Vagina (tissue), 2 donors: ENCODE results near the gene NFIX.

Experiments used
- CTCF ChIP-seq, 3 experiments: fragments of 450-650 bp in 2 of 3; fragments of 200-600 bp in 1 of 3; sonication (generic) in 1 of 3; IDR thresholded peaks; one replicate each; pipeline ENCODE4 v1.5.1; 2017 to 2019; ENCODE audit warnings: antibody characterized with exemption in 3 of 3, mild to moderate bottlenecking in 2 of 3, moderate library complexity in 2 of 3
- POLR2A ChIP-seq, 2 donors: fragments of 450-650 bp; IDR thresholded peaks; one replicate each; pipeline ENCODE4 v1.6.1; 2017; ENCODE audit warnings: antibody characterized with exemption in 2 of 2, mild to moderate bottlenecking in 2 of 2, moderate library complexity in 2 of 2
- POLR2AphosphoS5 ChIP-seq, 2 donors: sonication (generic); formaldehyde crosslinking; IDR thresholded peaks; one replicate each; pipeline ENCODE4 v1.9.0; 2017; ENCODE audit warnings: antibody characterized with exemption in 2 of 2, mild to moderate bottlenecking in 2 of 2, low read depth in 1 of 2; ENCODE audit not compliant: insufficient read depth in 1 of 2

DNA sequence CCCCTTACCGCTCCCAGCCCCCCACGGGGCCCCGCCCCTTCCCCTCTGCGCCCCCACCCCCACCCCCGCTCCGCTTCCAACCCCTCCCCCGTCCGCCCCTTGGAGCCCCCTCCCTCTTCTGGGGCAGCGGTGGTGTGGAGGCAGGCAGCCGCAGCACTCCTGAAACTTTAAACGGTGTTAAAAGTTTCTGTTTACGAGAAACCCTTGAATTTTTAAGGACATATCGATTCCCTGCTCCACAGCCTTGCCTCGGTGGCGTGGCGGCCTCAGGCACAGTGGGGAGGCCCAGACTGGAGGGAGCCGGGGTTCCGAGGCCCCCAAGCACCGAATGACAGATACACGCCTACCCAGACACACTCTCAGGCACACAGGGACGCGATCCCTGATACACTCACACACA, 4.8 kb upstream of the NFIX start:
- TF ChIP-seq POLR2A (IDR thresholded peaks at IDR 0.05) (no peak), CTCF (IDR thresholded peaks at IDR 0.05) (no peak), POLR2AphosphoS5 (IDR thresholded peaks at IDR 0.05; ENCODE audit: insufficient read depth in 1 of 2, low read depth in 1 of 2) (no peak)
